ENCODE measurements around the gene NME3.
"Not testable (repeated sequence)": the region's sequence is repeated elsewhere in the genome, so short reads cannot be mapped to it uniquely, and the experiment has no call there.

Gene NME3

DNA sequence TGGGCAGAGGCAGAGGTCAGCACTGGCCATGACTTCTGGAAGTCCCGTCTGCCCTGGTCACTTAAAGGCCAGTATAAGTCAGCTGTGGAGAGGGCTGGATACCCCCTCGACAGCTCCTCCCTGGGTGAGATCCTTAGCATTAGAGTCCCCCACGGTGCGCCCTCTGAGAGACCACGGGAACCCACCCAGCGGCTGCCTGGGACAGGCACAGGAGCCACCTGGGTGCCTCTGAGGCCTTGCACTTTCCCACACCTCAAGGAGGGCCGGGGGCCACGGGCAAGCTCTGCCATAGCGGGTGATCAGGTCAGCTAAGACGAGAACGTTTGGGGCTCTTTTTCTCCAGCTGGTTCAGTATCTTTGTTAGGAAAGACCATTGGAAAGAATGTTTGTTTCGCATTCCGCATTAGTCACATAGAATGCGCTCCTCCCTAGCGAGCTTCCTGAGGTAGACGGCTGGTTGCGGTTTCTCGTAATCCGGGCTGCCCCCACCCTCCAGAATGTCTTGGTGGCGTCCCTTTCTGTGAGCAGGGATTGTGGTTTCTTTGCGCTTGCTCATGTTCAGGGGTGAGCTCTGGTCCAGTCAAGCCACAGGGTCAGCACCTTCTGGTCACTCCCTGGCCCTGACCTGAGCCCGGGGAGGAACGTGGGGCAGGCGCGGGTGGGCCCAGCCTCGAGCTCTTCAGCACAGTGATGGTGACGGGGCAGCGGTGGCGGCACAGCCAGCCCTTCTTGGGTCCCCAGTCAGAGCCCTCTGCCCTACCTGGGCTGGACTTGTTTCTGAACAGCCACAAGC is 25.2 kb downstream of the NME3 start:
- DNase-seq: no peak

DNA sequence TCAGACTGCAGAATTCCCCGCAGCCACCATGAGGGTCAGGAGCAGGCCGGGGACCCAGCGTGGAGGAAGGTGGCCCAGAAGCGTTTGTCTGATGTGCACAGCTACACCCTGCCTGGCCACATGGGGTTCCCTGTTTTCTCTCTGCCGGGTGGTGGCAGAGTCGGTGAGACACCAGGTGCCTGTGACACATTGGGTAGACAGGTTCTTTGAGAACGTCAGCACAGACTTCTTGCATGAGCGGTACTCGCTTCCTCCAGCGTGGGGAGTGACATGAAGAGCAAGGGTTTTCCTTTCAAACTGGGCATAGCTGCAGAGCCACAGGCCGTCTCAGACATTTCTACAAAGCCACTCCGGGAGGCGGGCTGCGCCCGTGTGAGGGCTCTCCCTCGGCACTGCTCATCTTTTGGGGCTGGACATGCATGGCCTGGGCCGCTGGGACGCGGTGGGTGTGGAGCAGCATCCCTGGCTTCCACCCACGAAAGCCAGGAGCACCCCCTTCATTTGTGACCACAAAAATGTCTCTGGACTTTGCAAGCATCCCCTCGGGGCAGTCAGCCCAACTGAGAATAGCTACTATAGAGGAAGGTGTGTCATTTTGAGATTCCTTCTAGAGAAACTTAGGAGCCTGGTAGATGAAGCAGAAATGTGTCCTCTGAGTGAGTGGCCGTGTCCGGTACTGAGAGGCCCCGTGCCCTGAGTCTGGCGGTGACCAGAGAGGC is 26.0 kb downstream of the NME3 start:
- no peak for DNase-seq

DNA sequence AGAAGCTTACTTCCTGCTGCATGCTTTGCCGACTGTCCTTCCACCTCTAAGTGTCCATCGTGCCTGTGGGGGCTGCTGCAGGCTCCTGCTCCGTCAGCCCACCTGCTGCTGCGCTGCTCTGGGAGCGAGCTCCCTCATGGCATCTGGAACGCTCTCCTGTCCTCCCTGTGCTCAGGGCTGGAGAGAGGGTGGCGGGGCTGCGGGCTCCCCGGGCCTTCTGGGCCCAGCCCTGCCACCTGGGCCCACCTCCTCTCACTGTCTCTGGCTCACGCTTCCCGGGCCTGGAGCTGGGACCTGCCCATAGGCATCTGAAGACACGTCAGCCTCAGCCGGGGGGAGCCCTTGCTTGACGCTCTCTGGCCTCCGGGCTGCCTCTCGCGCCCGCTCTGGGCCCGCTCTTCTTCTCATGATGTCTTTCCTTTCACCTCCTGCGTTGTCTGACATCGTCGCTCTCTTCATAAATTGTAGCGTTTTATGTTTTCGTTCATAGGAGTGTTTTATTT is 27.0 kb downstream of the NME3 start:
- DNase-seq: no peak

DNA sequence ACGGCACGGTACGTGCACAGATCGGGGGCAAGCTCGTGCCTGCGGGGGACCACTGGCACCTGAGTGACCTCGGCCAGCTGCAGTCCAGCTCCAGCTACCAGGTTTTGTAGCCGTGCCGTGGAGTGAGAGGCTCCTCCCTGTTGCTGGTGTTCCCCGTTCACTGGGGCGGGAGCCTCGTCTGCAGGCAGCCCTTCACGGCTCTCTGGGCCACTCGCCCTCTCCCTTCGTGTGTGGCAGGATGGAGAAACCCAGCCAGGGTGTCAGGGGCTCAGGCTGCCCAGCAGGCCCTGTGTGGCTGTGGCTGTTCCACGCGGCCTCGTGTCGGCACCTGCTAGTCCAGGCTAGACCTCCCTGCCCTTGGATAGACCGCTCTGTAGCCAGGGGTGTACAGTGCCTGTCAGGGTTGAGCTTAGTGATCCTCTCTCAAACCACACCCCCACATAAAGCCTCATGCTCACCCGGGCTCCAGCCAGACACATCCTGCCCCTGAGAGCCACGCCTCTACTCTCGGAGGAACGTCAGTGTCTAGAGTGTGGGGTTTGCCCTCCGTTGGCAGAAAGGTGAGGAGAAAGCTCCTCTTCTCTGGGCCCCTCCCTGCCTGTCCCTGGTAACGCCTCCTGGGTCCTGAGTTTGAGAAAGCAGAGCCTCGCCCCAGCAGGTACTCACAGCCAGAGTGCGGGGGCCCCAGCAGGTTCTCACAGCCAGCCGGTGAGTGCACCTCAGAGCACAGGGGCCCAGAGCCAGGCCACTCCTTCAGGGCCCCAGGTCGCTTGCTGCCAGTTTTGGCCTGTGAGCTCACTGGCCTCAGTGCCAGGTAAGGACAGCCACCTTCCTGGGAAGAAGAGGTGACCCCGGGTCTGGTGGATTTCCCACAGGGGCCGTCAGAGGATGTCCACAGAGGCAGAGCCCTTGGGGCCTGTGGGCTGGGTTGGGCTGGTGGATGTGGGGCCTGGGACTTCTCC is 27.7 kb downstream of the NME3 start:
- DNase-seq: no peak

DNA sequence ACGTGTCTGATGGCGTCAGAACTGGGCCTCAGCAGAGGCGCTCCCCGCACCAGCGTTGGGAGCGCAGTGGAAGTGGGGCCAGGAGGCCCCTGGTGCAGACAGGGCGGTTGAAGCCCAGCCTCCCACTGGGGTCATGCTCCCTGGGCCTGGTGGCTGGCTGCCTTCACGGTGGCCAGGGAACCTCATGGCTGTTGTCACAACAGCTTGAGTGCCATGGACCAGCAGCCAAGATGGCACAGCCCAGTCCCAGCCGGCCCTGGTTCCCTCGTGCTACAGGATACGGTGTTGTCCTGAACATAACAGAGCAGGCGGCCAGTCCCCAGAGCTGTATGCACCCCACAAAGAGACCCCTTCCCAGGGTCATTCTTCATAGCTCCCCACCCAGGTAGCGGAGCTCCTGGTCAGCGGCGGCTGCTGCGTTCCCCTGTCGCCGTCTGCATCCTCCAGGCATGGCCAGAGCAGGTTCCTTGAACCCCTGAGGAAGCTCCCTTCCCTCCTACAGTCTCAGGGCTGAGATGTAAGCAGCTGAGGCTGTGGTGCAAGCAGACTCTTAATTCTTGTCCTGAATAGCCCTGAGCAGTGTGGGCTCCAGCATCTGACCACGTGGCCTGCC is 29.7 kb downstream of the NME3 start:
- no peak for DNase-seq

DNA sequence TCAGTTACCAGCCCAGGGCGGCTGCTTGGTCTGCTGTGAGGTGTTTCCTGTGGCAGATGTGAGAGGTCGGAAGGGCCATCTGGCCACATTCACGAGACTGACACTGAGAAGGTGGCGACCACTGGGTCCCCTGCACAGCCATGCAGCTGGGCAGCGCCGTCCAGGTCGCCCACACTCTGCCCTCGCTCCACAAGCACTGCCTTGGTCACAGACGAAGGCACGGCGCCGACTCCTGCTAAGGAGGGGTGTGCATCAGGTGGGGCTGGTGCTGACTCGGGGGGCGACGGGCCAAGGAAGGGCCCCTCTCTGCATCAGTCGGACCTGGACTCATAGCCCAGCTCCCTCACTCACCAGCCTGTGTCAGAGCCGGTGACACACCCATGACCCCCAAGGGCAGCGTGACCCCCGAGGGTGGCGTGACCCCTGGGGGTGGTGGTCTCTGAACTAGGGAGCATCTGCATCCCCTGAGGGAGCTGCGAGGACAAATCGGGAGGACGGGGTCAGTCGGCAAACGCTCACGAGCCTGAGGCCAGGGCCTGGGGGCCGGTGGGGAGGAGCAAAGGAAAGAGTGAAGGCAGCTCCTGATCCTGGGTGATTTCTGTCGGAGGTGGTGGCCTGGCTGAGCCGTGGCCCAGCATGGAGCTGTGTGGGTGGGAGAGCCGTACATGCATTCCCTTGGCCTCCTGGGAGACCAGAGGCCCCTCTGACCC is 30.4 kb downstream of the NME3 start:
- no peak for DNase-seq

DNA sequence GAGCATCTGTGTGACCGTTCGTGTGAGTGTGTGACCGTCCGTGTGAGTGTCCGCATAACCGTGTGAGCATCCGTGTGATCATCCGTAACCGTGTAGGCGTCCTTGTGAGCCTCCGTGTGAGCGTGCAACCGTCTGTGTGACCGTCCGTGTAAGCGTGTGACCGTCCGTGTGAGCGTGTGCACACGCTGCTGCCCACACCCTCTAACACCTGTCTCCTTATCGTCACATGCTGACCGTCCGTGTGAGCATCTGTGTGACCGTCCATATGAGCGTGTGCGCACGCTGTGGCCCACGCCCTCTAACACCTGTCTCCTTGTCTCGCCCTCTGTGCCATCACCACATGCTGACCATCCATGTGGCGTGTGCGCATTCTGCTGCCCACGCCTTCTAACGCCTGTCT is 31.1 kb downstream of the NME3 start:
- no peak for DNase-seq

DNA sequence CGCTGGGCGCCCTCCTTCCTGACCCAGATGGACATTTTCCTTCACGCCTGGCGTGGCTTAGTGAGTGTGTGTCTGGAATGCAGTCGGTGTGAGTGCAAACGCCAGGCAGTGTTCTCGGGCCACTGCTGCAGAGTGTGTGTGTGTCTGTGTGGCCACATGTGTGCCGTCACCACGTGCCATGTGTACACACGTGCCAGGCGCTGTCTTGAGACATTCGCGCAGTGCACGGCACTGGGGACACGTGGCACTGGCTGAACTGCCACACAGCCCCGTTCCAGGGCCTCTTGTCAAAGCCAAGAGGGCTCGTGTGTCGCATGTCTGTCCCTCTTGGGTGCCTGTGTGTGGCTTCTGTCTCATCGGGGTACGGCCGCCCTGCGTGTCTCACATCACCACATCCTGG is 36.5 kb downstream of the NME3 start:
- DNase-seq: no peak

DNA sequence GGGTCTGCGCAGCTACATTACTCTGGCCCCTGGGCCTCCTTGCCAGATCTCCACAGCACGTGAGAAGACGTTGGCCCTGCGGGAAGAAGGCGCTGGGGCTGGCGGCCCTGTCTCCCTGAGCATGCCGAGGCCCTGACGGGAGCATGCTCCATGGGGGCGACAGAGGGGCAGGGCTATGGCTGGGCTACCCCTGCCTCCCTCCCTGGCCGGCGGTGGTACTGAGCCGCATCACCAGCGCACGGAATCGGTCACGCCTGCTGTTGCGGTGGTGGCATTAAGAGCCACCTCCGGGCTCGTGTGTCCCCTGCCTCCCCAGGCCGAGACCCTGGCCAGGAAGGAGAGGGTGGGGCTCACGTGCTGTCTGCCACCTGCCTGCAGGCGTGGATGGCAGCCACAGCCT is 37.2 kb downstream of the NME3 start:
- DNase-seq: no peak

DNA sequence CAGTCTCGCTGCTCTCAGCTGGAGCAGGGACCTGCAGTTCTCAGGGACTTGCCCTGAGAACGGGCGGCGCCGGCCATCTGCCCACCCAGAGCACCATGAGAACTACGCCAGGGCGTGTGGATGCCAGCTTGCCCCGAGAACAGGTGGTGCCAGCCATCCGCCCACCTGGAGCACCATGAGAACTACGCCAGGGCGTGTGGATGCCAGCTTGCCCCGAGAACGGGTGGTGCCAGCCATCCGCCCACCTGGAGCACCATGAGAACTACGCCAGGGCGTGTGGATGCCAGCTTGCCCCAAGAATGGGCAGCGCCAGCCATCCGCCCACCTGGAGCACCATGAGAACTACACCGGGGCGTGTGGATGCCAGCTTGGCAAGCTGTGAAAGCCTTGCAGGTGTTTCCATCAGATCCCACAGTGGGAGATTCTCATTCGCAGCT is 38.8 kb downstream of the NME3 start:
- not testable (repeated sequence) for DNase-seq

DNA sequence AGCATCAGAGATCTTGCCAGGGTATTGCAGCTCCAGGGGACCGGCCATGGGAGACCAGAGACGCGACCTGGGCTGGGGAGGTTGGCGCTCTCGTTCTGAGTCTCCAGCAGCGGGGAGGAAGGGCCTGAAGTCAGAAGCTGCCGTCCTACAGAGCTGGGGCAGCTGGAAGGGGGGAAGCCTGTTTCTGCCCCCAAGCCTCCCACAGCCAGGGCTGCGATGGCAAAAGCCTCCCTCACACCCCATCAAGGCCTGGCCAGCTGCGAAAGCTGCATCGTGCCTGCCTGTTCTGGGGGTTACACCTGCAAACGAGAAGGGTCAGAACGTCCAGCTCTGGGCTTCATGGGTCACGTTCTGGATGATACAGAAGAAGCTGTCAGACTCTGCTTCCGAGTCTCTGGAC is 39.3 kb downstream of the NME3 start:
- DNase-seq: no peak

DNA sequence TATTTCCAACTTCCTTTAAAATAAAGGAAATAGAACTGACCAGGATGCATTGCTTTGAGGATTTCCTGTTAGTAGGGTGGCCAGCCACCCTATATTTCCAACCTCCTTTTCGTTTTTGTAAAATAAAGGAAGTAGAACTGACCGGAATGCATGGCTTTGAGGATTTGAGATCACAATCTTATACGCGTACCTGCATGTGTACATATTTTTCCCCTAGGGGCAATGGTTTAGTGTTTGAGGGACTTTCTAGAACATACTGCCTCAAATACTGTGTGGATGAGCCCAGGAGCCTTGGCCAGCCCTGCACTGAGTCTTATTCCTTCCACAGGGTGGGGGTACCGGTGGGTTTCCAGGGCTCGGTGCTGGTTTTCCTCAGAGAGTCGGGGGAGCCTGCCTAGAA is 39.7 kb downstream of the NME3 start:
- DNase-seq: no peak

DNA sequence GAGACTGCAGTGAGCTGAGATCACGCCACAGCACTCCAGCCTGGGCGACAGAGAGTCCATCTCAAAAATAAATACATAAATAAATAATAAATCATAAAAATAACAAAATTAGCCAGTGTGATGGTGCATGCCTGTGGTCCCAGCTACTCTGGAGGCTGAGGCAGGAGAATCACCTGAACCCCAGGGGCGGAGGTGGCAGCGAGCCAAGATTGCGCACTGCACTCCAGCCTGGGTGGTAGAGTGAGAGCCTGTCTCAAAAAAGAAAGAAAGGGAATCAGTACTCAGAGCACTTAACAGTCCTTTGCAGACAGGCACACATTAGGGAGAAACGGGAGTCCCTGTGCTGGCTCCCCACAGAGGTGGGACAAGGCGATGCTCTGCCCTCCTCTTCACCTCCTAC is 40.3 kb downstream of the NME3 start:
- DNase-seq: no peak

DNA sequence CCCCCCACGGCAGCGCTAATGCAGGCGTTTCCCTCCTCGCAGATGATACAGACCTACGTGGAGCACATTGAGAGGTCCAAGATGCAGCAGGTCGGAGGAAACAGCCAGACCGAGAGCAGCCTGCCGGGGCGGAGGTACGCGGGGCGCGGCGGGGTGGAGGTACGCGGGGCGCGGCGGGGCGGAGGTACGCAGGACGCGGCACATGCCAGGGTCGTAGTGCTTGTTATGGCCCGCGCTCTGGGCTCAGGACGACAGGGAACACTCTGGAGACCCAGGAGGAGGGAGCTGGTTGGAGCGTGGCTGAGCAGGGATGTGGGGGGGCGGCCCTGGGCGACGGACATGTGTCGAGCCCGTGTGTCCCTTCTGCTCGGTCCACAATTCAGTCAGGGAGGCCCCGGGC is 41.9 kb downstream of the NME3 start:
- no peak for DNase-seq

DNA sequence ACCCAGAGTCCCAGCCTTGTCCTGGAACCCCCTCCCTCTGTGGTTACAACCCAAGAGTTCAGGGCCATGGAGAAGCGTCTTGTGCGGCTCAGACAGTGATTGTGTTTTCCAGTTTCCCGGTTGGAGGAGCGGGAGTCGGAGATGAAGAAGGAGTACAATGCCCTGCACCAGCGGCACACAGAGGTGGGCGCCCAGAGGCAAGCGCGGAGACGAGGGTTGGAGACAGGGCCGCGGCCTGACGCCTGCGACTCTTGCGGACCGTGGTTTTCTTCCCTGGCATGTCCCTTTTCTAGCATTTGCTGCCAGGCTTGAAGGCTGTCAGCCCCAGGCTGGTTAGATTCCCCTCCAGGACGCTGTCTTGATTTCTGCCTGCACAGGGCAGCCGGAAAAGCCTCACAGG is 42.3 kb downstream of the NME3 start:
- no peak for DNase-seq

DNA sequence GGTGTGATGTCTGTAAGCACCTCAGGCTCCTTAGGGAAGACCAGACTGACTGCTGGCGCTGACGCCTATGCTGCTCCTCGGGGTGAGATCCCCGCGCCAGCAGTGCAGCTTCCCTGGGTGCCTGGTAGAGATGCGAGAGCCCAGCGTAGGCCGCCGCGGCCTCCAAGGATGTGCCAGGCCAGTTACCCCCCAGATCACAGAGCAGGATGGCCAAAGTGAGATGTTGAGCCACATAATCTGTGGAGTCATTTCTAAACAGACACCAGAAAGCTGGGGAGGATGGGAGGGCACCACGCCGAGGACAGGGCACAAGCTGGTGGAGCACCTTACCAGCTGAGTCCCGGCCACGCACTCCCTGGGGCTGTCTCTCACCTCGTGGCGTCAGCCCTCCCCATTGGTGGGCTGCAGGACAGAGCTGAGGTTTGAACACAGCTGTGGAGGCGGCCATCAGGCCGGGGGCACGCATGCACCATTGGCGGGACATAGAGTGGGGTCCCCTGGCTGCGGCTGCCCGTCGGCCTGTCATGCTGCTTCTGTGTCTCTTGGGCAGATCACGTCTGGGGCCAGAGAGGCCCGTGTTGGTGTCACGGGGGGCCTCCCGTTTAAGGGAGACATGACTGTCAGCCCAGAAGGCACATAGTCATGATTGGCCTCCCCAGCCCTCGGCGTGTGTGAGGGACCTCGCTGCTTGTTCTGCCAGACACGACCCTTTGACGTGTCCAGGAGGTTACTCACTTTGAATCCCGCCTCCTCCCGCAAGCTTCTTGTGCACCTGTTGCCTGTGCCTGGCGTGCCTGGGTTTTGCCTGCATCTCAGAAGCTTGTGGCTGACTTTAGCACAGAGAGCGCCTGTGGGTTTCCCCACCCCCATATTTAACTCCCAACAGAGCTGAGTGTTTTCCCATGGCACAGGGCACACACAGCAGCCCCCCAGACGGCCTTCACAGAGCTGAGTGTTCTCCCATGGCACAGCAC is 43.4 kb downstream of the NME3 start:
- DNase-seq: no peak

DNA sequence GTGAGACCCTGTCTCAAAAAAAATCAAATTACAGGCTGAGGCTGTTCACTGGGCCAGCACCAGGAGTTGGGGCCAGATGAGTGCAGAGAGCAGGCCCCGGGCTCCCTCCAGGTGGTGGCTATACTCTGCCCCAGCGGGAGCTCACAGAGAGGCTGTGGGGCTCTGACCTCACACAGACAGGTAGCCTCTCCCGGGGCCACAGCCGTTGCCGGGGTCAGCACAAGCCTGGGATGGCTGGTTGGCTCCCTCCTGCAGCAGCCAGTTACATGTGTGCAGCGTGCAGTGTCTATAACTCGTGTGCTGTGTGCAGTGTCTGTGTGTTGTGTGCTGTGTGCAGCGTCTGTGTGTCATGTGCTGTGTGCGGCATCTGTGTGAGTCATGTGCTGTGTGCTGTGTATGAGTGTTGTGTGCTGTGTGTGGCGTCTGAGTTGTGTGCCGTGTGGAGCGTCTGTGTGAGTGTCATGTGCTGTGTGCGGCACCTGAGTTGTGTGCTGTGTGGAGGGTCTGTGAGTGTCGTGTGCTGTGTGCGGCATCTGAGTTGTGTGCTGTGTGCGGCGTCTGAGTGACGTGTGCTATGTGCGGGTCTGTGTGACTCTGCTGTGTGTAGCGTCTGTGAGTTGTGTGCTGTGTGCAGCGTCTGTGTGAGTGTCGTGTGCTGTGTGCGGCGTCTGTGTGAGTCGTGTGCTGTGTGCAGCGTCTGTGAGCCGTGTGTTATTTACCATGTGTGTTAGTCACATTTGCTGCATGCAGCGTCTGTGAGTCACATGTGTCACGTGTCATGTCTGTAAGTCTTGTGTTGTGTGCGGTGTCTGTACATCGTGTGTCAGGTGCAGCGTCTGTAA is 44.5 kb downstream of the NME3 start:
- no peak for DNase-seq

DNA sequence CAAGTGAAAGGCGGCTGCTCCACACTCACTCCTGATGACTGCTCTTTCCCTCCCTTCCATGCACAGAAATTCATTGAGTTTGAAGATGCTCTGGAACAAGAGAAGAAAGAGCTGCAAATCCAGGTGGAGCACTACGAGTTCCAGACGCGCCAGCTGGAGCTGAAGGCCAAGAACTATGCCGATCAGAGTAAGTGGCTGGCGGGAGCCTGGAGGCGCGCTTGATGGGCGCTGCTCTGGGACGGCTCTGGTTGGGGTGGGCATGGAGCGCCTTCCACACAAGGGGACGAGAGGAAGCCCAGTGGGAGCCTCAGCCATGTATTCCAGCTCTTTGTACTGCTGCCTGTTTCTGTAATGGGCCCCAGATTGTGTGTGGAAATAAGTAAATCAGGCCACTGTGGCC is 46.9 kb downstream of the NME3 start:
- no peak for DNase-seq

DNA sequence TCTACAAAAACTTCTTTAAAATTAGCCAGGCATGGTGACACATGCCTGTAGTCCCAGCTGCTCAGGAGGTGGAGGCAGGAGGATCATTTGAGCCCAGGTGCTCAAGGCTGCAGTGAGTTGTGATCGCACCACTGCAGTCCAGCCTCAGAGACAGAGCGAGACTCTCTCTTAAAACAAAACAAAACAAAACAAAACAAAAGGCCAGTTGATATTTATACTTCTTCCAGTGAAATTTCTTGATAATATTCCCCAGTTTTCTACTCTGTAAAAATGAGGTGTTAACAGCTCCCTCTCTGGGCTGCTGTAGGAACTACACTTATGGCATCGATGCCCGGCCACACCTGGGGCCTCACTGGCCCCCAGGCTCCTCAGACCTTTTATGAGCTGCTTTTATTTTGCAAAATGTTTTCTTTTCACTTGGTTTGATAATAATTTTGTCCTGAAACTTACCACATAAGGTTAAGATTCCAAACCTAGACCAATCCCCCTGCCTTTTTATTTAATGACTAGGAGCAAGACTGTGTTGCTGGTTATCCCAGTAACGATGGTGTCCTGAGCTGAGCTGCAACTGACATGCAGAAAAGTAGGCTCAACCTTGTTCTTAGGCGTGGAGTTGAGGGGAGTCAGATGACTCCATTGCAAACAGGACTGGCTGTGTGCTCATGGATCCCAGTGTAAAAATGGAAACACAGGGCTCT is 47.7 kb downstream of the NME3 start:
- DNase-seq: peak; percentile 69
